Measurements from ENCODE around the gene FAM170A. TPM values are rescaled to one million over a fixed set of nuclear protein-coding genes. Genes with fewer than 3 reads are reported as not detected.

Gene FAM170A
- total RNA-seq, 1 donor: not detected

DNA sequence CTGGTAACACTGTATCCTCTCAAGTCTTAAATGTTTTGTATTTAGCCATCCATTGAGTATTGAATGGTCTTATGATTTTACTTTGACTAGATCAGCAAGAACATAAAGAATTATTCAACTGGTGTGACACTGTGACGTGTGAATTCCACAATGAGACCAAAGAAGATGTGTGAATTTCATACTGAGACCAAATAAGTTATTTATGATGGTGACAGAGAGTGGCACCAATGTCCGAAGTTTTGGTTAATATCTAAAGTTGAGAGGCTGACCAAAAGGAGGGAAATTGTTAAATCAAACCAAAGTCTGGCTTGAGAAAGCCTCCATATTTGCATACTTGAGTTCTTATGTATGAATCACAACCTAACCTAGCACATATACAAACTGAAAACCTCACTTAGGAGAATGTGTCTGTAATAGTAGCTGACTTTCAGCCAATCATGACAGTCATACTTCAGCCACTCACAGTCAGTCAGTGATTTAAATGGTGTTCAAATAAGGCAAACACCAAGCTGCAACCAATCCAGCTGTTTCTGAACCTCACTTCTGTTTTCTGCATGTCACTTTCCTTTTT lies 31.5 kb upstream of the FAM170A start:
- no peak for DNase-seq (ENCODE audit: insufficient read length, low spot score, missing footprints)
- Histone ChIP-seq H3K36me3 (ENCODE audit: insufficient read depth, low read length) (no peaks in the 10 kb centered on the region), H3K79me2 (ENCODE audit: insufficient read depth, low read length) (no peaks in the 10 kb centered on the region), H3K9me3 (ENCODE audit: low read depth, low read length) (no peaks in the 10 kb centered on the region), H3K4me2 (ENCODE audit: insufficient read depth, low read length) (no peak overlapping the region), H4K20me1 (ENCODE audit: insufficient read depth, low read length) (no peaks in the 10 kb centered on the region), H2AFZ (ENCODE audit: low read length) (no peak overlapping the region), H3K4me1 (ENCODE audit: insufficient read depth, low read length) (no peaks in the 10 kb centered on the region), H3K27ac (ENCODE audit: low read depth, low read length) (no peak overlapping the region), H3K27me3 (ENCODE audit: insufficient read depth, low read length) (no peaks in the 10 kb centered on the region), H3K4me3 (ENCODE audit: insufficient read depth, low read length) (no peak overlapping the region)
- TF ChIP-seq, protein P1, sequence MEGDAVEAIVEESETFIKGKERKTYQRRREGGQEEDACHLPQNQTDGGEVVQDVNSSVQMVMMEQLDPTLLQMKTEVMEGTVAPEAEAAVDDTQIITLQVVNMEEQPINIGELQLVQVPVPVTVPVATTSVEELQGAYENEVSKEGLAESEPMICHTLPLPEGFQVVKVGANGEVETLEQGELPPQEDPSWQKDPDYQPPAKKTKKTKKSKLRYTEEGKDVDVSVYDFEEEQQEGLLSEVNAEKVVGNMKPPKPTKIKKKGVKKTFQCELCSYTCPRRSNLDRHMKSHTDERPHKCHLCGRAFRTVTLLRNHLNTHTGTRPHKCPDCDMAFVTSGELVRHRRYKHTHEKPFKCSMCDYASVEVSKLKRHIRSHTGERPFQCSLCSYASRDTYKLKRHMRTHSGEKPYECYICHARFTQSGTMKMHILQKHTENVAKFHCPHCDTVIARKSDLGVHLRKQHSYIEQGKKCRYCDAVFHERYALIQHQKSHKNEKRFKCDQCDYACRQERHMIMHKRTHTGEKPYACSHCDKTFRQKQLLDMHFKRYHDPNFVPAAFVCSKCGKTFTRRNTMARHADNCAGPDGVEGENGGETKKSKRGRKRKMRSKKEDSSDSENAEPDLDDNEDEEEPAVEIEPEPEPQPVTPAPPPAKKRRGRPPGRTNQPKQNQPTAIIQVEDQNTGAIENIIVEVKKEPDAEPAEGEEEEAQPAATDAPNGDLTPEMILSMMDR (IDR thresholded peaks at IDR 0.05; ENCODE audit: extremely low read depth, low read depth, low read length): no peak

DNA sequence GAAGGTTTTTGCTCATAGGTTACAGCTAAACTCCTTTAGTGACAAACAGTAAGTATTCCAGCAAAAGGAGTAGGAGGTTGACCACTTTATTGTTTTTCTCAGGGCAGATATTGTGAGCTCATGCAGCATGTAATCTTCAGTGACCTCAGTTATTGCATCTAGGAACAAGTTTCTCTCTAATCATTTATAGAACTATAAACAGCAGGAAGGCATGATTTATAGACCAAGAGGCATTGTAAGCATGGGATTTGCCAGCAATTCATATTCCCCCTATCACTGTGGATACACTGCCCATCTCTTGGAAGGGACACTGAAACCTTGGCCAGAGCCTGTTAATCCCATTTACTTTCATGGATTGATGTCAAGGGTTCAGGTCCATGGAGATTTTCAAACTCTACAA lies 15.4 kb upstream of the FAM170A start:
- no peaks in the 10 kb centered on the region for H3K79me2 ChIP-seq (ENCODE audit: insufficient read depth, low read length)
- H3K4me1 ChIP-seq (ENCODE audit: insufficient read depth, low read length): no peaks in the 10 kb centered on the region
- H4K20me1 ChIP-seq (ENCODE audit: insufficient read depth, low read length): no peaks in the 10 kb centered on the region
- H3K36me3 ChIP-seq (ENCODE audit: insufficient read depth, low read length): no peaks in the 10 kb centered on the region
- TF ChIP-seq, protein P1 (IDR thresholded peaks at IDR 0.05; ENCODE audit: extremely low read depth, low read depth, low read length): no peak
- no peak overlapping the region for H3K27ac ChIP-seq (ENCODE audit: low read depth, low read length)
- H3K4me3 ChIP-seq (ENCODE audit: insufficient read depth, low read length): no peak overlapping the region
- H3K4me2 ChIP-seq (ENCODE audit: insufficient read depth, low read length): no peak overlapping the region
- no peak overlapping the region for H2AFZ ChIP-seq (ENCODE audit: low read length)
- no peaks in the 10 kb centered on the region for H3K27me3 ChIP-seq (ENCODE audit: insufficient read depth, low read length)
- H3K9me3 ChIP-seq (ENCODE audit: low read depth, low read length): no peaks in the 10 kb centered on the region
- no peak for DNase-seq (ENCODE audit: insufficient read length, low spot score, missing footprints)

DNA sequence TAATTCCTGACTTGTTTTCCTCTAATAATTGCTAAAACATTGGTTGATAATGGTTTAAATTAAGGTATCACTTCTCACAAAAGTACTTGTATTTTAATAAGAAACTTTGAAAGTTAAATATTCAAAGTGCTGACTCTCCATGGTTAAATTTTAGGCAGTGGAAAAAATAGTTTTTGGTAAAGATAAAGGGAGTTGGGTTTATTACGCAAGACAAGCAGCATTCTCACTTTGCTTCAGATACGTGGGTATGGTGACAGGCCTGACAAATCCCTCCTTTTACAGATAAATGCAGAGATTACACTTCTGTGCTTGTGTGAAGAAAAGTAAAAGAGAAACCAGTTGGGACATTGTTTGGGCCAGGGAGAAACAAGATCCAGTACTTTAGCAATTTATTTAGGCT lies 14.5 kb upstream of the FAM170A start:
- no peaks in the 10 kb centered on the region for H3K79me2 ChIP-seq (ENCODE audit: insufficient read depth, low read length)
- no peaks in the 10 kb centered on the region for H3K36me3 ChIP-seq (ENCODE audit: insufficient read depth, low read length)
- TF ChIP-seq, protein P1 (IDR thresholded peaks at IDR 0.05; ENCODE audit: extremely low read depth, low read depth, low read length): no peak
- H3K4me1 ChIP-seq (ENCODE audit: insufficient read depth, low read length): no peaks in the 10 kb centered on the region
- no peak overlapping the region for H3K27ac ChIP-seq (ENCODE audit: low read depth, low read length)
- no peak for DNase-seq (ENCODE audit: insufficient read length, low spot score, missing footprints)
- H3K4me2 ChIP-seq (ENCODE audit: insufficient read depth, low read length): no peak overlapping the region
- no peak overlapping the region for H3K4me3 ChIP-seq (ENCODE audit: insufficient read depth, low read length)
- no peaks in the 10 kb centered on the region for H3K27me3 ChIP-seq (ENCODE audit: insufficient read depth, low read length)
- H3K9me3 ChIP-seq (ENCODE audit: low read depth, low read length): no peaks in the 10 kb centered on the region
- no peak overlapping the region for H2AFZ ChIP-seq (ENCODE audit: low read length)
- no peaks in the 10 kb centered on the region for H4K20me1 ChIP-seq (ENCODE audit: insufficient read depth, low read length)

DNA sequence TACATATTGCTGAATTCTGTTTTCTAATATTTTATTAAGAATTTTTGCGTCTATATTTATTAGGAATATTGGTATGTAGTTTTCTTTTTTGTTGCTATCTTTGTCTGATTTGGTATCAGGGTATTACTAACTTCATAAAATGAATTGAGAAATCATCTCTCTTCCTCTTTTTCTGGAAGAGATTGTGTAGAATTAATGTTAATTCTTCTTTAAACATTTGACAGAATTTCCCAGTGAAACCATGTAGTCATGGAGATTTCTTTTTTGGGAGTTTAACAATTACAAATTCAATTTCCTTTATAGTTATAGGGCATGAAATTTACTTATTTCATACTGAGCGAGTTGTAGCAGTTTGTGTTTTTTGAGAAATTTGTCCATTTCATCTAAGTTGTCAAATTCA lies 3.3 kb upstream of the FAM170A start:
- no peak overlapping the region for H2AFZ ChIP-seq (ENCODE audit: low read length)
- no peak for DNase-seq (ENCODE audit: insufficient read length, low spot score, missing footprints)
- H4K20me1 ChIP-seq (ENCODE audit: insufficient read depth, low read length): no peaks in the 10 kb centered on the region
- H3K4me3 ChIP-seq (ENCODE audit: insufficient read depth, low read length): no peak overlapping the region
- H3K27me3 ChIP-seq (ENCODE audit: insufficient read depth, low read length): no peaks in the 10 kb centered on the region
- no peaks in the 10 kb centered on the region for H3K36me3 ChIP-seq (ENCODE audit: insufficient read depth, low read length)
- no peaks in the 10 kb centered on the region for H3K79me2 ChIP-seq (ENCODE audit: insufficient read depth, low read length)
- no peaks in the 10 kb centered on the region for H3K9me3 ChIP-seq (ENCODE audit: low read depth, low read length)
- TF ChIP-seq, protein P1 (IDR thresholded peaks at IDR 0.05; ENCODE audit: extremely low read depth, low read depth, low read length): no peak
- no peak overlapping the region for H3K4me2 ChIP-seq (ENCODE audit: insufficient read depth, low read length)
- H3K27ac ChIP-seq (ENCODE audit: low read depth, low read length): no peak overlapping the region
- H3K4me1 ChIP-seq (ENCODE audit: insufficient read depth, low read length): no peaks in the 10 kb centered on the region

All from osteoblast (primary cell).